Stimulated activated CD4-positive, alpha-beta T cell treated with anti-CD3 and anti-CD28 coated beads, Interleukin-4, amount 100 ng/mL, for 24 hours (primary cell): ENCODE results near the gene LRRC7.

Source experiments
- DNase-seq: peaks from one replicate; pipeline ENCODE4 v3.0.0-alpha.2; 2020

LRRC7 gene

DNA sequence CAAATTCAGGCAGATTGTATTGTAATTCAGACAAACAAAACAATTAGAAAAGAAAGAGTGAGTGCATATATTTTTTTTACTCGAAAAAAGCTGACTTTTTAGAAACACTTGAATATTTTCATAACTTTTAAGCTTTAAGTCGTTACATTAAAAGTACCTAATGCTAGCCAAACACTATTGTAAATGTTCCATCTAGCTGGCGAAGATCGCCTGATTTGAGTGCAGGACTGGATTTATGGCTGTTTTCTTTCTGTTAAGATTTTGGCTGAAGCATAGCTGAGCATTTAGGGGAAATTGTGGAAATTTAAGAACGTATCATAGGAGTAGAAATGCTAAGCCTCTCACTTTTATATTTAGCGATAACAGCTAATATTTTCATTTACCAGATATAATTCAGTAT lies 24.6 kb downstream of the LRRC7 start:
- no peak for DNase-seq

DNA sequence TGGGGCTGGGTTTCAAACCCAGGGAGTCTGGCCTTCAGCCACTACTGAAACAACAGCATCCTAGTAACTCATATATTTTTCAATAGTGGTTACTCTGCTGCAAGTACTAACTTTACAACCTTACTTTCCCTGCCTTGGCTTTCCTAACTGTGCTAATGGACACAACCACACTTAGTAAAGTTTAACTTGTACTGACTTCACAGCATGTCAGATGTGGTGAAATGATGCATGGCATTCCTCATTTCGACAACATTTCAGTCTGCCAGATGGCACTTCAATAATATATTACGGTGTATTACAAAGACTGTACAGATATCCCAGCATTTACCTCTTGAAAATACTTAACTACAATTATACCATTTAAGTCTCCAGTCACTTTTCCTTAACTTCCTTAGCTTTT lies 27.8 kb downstream of the LRRC7 start:
- no peak for DNase-seq

DNA sequence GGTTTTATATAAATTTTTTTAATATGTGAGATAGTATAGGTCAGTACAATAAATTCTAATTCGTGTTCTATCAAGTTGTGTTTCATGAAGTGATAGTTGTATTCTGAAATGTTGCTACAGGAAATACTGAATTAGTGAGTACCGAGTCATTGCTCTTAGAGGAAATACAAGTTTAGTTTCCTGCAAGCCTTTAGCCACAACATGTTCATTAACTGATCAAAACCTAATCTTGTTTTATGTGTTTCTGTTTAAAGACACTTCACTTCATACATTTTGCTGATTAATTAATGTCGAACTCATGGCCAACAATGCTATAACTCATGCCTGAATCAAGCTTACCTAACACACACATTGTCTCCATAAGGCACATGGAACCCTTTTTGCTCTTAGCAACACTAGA lies 43.6 kb downstream of the LRRC7 start:
- DNase-seq: no peak

DNA sequence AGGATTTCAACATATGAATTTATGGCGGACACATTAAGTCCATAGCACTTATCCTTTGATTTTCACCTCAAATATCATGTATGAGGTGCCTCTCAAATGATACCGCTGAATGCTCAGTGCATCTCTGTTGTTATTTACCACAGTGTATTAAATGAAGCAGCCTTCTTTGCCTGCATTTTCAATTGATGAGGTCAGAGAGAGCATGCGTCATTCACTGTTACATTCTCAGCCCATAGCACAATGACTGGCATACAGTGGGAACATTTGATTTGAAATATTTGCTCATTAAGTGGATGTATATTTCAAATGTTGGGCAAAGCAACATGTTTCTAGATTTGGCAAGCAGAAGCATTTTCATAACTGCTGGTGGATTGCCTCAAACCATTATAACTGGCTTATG lies 45.7 kb downstream of the LRRC7 start:
- no peak for DNase-seq

DNA sequence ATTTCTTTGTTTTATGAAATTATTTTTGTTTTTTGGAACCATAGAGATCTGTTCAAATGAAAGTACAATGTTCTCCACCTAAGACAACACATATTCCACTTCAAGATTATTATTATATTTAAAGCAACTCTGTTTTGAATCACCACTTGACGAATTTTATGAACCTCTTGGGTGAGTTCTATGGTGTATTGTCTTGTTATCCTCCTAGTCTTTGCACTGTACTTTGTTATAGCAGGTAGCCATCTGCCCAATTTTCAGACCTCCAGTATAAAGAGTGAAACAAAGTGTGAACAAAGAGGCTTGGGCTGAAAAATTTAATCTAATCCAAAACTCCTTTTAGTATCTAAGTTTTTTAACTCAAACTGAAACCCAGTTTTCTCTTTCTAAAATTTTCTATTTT lies 71.0 kb downstream of the LRRC7 start:
- DNase-seq: no peak

DNA sequence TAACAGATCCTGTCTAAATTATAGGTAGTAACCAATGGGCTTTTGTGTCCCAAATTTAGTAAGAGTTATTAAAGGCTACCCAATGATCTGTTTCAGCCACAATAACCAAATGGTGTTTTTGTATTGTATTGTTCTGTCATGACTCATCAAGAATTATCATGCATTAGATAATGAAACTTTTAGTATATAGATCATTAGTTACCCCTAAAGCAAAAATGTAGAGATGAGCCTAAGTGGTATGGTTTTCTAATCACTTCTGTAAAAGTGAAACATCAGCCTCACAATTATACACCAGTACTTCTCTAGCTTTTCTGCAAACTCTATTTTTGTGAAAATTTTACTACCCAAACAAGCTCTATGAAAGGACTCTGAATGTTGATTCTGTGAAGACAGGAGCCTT lies 71.4 kb downstream of the LRRC7 start:
- no peak for DNase-seq

DNA sequence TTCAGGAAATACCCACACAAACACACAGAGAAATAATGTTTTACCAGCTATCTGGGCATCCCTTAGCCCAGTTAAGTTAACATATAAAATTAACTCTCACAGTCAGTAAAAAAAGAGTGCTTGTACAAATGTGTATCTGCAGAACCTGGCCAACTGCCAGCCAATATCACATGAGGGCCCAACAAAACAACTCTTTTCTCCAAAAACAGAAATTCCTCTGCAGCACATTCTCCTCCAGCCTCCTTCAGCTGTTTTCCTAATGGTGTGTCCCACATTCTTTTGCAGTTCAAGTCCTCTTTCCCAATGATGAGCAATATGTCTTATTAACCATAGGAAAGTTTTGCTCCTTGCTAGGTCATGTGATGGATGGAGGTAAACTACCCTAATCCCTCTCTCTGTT lies 75.5 kb downstream of the LRRC7 start:
- DNase-seq: no peak

DNA sequence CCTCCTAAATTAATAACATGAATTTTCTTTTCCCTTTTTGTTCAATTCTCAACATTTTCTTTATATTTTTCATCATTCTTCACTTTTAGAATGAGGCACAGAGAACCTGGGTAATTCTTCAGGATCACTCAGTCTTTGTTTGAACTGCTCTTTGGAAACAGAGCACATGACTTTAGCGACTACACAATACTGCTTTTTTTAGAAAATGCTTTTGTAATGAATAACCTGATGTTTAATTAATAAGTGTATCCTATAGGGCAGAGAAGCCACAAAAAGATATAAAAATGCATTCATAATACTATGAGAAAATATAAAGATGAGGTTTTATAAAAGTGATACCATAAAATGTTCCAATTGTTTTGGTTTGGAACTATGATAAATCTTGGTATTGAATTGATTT lies 77.8 kb downstream of the LRRC7 start:
- no peak for DNase-seq

DNA sequence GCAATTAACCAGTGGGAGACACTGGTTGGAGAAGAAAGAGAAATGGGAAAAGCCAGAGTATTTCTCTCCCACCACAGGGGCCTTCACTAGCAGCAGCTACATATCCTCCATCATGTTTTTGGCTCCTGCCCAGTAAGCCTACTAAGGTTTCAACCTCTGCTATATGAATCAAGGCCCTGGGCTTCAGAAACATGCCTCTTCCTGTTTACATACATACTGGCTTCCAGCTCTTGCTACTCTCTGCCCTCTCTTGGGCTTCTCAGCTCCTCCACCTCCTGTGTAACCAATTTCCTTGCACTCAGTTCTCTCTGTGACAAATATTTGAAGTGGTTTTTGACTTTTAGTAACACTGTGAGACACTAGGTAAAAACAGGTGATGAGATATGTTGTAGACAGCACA lies 80.8 kb downstream of the LRRC7 start:
- DNase-seq: no peak

DNA sequence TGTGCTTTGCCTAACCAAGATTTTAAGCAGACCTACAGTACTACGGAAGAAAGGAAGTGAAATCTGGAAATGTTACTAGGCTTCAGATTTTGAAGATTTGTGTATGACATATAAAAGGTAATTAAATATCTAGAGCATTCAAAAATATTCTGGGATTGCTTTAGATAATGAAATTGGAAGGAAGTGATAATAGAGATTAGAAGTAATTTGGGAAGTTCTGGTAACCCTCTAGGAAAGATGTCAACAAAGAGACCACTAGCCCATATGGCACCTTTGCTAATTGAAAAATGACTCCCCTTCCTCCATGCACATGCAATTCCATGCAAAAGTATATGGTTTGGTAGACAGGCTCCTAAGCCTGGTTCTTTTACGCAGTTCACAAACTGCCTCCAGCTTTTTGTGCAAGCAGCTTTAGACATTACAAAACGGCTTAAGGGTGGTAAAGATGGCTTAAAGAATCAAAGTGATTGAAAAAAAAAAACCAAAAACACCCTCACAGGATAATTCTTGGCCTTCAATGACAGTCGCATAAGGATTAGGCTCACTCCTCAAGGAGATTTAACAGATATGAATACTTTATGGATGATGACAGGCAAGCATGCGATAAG lies 81.8 kb downstream of the LRRC7 start:
- no peak for DNase-seq

DNA sequence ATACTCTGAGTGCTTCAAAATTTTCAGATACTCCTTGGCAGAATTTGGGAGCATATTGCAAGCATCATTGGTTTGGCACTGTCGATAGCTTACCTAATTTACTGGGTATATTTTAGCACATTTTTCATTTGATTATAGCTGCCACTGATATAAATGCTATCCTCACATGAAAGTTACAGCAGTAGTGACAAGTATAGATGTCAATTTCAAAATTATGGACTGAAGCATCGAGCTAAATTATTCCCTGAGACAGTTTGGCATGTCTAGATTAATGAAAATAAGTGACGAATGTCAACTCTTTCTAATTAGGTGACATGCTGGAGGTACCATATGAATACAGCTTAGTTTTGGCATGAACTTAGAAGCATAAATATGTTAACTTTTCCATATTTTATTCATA lies 83.1 kb downstream of the LRRC7 start:
- DNase-seq: no peak

DNA sequence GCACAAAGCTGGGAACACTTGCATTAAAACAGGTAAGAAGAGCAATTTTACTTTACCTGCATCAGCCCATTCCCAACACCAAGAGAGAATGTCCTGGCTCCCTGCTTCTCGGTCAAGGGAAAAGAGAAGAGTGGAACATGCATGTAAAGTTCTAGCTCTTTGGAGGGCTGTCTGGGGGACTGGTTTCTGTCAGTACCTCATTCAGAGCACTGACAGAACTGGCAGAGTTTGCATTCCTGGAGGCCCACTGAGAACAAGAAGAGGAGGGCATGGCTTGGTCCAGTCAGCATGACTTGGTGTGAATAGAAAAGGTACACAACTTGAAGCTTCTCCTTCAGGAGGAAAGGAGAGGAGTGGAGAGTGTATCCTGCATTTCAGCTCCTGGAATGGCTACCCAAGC lies 83.9 kb downstream of the LRRC7 start:
- no peak for DNase-seq

DNA sequence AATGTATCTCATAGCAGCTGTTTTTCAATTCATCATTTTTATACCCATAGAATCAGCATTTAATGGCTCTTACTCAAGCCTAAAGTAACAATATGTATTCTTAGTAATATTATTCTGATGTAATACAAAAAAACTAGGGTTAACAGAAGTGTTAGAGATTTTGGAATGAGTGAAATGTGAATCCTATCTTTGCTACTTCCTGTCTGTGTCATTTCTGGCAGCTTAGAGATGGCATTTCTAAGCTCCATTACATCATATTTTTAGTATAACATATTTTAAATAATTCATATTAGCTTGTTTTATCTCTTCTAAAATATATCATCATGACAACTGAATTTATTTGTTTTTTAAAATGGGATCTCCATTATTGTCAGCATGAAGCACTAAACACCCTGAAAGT lies 90.2 kb downstream of the LRRC7 start:
- DNase-seq: no peak

DNA sequence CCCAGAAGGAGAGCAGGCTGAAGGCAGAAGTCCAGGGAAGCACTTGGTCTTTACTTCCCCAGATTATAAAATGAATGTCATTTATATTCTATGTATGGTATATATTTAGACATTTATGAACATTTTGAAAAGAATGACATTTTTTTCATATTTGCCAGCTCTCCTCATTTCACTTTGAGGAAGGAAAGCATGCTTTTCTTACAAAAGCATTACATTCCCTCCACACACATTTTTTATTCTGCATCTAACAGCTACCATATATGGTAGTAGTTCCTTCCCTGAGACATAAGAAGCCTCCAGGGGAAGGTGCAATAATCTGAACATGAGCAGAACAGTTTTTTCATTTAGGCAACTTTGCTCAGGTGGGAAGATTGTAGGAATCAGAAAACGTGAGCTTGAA lies 94.0 kb downstream of the LRRC7 start:
- no peak for DNase-seq

DNA sequence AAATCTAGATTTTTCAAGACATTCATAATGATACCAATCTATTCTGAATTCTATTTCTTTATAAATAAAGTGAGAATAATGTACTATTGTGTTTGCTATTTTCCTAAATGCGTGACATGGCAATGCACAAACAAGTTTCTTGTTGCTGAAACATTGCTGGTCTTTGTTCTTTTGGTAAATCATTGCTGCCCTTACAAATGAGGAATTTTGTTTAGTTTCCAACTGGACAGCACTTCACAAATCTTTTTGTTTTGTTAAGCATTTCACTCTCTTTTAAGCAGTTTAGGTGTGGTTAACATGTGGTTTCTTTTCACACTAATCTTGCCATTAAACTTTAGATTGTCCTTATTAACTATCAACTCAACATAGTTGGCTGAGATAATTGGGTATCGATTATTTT lies 94.6 kb downstream of the LRRC7 start:
- DNase-seq: no peak

DNA sequence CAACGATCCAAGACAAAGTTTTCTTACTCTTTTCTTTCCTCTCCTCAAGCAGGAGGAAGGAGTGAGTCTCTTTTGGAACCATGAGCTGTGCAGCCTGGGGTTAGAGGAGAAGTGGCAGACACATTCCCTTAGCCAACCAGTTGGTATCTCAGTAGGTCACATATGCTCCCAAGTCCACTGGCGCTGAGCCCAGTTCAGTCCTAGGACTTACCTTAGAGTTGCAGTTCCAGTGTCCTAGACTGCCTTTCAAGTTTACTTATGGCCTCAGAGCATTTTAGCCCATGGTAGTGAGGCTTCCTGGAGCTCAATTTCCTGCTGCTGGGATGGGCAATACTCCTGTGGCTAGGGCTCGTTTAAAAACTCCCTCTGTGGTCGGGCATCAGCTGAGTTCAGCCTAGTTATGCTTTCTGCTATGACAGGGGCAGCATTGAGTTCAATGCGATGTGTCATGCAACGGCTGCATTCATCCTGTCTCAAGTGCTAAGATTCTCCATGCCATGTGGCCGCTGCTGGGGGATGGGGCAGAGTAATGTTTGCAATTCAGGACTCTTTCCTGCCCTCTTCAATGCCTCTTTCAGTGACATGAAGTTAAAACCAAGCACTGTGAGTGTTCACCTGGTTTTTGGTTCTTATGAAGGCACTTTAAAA lies 103.8 kb downstream of the LRRC7 start:
- DNase-seq: no peak

DNA sequence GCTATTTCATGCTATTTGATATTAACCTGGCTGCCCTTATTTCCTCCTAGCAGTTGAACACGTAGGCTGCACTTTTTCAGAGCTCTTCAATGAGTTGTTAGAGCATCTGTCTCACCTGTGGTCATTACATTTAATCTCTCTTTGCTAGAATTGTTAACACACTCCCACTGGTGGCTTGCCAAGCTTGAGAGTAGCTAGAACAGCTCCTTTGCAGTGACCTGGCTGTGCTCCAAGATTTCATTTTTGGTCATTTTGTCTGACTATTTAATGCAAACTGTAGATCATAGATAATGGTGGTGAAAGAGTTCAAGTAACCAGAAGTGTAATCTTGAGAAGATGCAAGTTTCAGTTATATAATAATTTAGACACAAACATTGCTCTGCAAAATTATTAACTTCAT lies 105.6 kb downstream of the LRRC7 start:
- no peak for DNase-seq

DNA sequence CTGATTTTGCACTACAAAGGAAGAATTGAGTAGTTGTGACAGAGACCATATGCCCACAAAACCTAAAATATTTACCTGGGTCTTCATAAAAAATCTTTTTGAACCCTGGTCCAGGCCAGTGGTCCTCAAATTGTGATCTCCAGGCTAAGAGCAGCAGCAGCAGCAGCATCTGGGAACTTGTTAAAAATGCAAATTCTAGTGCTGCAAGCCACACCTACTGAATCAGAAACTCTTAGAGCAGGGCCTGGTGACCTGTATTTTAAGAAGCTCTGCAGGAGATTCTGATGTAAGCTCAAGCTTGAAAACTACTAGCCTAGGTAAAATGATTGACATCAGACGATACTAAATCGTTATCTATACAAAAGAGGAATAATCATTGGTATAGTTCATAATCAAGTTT lies 112.2 kb downstream of the LRRC7 start:
- no peak for DNase-seq

DNA sequence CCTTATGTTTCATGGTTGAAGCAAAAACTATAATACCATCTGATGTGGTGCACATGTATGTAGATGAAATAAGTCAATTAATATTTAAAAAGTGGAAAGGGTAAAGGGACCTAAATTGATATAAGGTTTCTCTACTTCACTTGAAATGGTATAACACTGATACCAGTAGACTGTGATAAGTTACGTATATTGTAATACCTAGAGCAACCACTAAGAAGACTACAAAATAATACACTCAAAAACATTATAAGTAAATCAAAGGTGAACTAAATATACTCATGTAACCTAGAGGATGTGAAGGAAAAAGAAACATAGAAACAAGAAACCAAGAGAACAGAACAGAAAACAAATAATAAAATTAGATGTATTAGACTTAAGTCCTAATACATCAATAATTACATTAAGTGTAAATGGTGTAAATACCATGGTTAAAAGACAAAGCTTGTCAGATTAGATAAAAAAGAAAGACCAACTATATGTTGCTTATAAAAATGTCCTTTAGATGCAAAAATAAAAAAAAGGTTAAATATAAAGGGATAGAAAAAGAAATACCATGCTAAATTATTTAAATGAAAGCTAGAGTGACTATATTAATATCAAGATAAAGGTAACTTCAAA lies 118.8 kb downstream of the LRRC7 start:
- no peak for DNase-seq

DNA sequence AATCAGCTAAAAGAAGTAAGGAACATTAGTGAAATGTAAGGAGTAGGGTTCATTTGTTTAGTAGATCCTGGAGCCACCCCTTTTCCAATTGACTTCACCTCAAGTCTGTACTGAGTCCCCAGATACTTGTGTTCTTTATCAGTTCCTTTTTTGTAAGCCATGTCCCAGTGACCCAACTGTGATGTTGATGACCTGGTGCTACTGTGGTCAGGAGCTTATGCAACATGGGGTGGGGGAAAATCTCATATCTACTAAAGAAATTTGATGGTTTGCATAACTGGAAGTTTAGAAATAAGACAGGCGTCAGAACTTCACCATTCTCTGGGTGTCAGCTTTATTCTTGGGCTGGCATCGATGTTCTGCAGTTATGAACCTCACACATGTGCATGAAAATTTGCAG lies 120.5 kb downstream of the LRRC7 start:
- DNase-seq: no peak

DNA sequence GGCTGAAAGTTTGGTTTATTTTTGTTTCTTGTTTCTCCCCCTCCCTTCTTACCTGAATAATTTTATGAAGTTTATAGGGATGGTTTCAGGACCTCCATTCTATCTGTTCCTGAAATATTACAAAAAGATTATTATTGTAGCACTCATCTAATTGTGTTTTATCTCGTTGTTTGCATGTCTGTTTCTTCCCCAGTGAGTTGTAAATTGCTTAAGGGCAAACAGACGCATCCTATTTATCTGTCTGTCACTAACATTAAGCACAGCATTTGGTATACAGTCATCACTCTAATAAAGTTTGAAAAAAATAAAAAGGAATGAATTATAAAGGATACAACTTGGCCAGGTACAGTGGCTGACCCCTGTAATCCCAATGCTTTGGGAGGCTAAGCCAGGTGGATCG lies 123.5 kb downstream of the LRRC7 start:
- no peak for DNase-seq

DNA sequence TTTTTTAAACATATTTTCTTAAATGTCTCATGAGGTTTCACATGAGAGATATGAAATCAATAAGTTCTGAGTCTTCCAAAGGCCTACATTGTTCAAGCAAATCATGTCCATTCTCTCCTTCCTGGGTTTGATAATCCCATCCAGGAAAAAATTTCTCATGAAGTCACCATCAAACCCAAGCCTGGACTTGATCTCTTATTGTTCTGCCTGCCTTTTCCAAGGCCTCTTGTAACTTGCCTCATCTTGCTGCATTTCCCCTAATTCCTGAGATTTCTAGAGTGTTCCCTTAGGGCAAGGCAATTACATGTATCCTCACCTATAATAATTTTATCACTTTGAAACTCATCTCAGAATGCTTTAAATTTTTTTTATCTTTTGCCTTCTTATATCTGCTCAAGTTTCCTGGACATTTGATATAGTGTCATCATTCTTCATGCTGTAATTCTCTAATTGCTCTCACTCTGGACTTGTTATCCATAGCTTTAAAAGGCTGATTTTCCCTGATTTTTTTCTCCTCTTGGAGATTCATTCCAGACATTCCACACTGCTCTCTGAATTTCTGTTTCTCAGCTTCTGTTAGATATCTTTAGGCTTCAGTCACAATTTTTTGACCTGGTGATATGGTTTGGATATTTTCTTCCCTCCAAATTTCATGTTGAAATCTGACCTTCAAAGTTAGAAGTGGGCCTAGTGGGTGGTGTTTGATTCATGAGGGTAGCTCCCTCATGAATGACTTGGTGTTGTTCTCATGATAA lies 126.4 kb downstream of the LRRC7 start:
- DNase-seq: no peak

DNA sequence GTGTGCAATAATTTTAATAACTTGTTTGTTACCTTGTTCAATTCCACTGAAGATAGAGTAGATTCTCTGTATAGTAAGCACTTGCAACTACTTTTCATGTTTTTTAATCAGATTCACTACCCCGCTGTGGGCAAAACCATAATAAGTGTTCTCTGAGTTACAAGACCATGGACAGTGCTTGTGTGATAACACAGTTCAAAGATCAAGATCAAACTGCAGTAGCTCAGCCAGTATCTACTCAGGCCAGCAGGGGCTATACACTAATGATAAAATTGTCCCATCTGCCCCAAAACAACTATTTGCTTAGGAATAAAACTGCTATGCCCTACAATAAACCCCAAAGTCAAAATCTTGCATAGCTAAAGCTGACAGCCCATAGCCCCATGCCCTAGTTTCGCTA lies 129.6 kb downstream of the LRRC7 start:
- no peak for DNase-seq

DNA sequence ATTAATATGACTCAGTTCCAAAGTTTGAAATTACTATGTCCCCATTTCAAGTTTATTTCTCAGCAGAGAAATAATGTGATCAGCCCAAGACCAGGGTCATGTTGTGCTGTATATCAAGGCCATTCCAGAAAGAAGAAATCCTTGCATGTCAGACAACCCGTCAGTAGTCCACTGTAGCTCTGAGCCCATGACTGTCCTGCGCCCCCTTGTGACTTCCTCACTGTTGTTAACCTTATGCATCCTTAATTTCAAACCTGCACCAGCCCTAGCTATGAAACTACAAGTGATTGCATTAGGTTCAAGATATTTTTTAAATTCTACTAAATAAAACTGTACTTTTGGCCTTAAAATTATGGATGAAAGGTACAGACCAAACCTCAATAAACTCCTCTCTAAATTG lies 133.0 kb downstream of the LRRC7 start:
- DNase-seq: no peak
